ENCODE data around the gene PHOSPHO1.

DNA sequence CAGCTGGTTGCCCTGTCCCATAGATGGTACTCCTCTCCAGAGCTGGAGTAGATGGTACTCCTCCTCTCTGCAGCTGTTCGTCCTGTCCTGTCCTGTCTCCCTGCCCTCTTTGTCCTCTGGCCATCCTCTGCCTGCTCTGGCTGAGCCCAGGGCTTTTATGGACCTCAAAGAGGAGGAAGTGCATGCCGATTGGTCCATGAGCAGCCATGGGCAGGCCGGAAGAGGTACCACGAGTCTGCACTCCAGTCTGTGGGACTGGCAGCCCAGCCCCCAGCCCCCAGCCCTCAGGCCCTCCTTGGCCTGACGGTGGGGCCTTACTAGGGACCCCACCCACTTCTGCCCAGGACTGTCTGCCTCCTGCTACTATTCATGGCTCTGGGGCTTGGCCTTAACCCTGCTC, 47.2 kb downstream of the PHOSPHO1 start:
- TF ChIP-seq, protein P1, sequence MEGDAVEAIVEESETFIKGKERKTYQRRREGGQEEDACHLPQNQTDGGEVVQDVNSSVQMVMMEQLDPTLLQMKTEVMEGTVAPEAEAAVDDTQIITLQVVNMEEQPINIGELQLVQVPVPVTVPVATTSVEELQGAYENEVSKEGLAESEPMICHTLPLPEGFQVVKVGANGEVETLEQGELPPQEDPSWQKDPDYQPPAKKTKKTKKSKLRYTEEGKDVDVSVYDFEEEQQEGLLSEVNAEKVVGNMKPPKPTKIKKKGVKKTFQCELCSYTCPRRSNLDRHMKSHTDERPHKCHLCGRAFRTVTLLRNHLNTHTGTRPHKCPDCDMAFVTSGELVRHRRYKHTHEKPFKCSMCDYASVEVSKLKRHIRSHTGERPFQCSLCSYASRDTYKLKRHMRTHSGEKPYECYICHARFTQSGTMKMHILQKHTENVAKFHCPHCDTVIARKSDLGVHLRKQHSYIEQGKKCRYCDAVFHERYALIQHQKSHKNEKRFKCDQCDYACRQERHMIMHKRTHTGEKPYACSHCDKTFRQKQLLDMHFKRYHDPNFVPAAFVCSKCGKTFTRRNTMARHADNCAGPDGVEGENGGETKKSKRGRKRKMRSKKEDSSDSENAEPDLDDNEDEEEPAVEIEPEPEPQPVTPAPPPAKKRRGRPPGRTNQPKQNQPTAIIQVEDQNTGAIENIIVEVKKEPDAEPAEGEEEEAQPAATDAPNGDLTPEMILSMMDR (IDR thresholded peaks at IDR 0.05; ENCODE audit: poor library complexity) = no peak
- TF ChIP-seq EZH2 (IDR thresholded peaks at IDR 0.05; ENCODE audit: borderline replicate concordance) (no peak), EZH2phosphoT487 (IDR thresholded peaks at IDR 0.05; ENCODE audit: low read depth, severe bottlenecking, unreplicated experiment) (no peak)

Measured in hepatocyte (in vitro differentiated cells).